Natural killer cell treated with Interleukin-12 subunit alpha and Interleukin-12 subunit beta and Interleukin-15 and Interleukin-18, amount 100 ng/mL, for 72 hours (primary cell): ENCODE measurements around the gene JAG1. TPM values are rescaled to one million over a fixed set of nuclear protein-coding genes. Genes with fewer than 3 reads are reported as not detected.

Experiments used
- ATAC-seq, 2 donors: fragments of 150-1000 bp; cut with Tn5 transposase in 1 of 2; sonication (Bioruptor Pico), chemical (Tn5 transposase) in 1 of 2; 2 replicates each; pipeline ENCODE4 v1.10.0; 2021
- DNase-seq: peaks from one replicate; pipeline ENCODE4 v3.0.0; 2022; ENCODE audit warnings: low spot score
- H3K27ac Mint-ChIP-seq, 2 donors: 1 replicate in 1 of 2; 2 replicates in 1 of 2; pipeline ENCODE4 v1.8.0; 2022; ENCODE audit warnings: mixed read lengths in 2 of 2, mild to moderate bottlenecking in 1 of 2, moderate library complexity in 1 of 2
- H3K27me3 Mint-ChIP-seq, 2 donors: 1 replicate in 1 of 2; 2 replicates in 1 of 2; pipeline ENCODE4 v1.8.0; 2022; ENCODE audit warnings: mixed read lengths in 2 of 2
- H3K36me3 Mint-ChIP-seq: one replicate; pipeline ENCODE4 v1.8.0; 2022; ENCODE audit warnings: mixed read lengths
- H3K4me1 Mint-ChIP-seq, 2 donors: 1 replicate in 1 of 2; 2 replicates in 1 of 2; pipeline ENCODE4 v1.8.0; 2022; ENCODE audit warnings: low read depth in 2 of 2, mixed read lengths in 2 of 2, mild to moderate bottlenecking in 1 of 2
- H3K4me3 Mint-ChIP-seq: one replicate; pipeline ENCODE4 v1.8.0; 2022; ENCODE audit warnings: mixed read lengths
- H3K9me3 Mint-ChIP-seq: 2 replicates; pipeline ENCODE4 v1.8.0; 2022; ENCODE audit warnings: mixed read lengths
- total RNA-seq, 2 donors: library from RNA; stranded (reverse); gene quantifications; one replicate each; pipeline ENCODE4 v1.2.3, GENCODE V29; 2022

The JAG1 gene
- under 1 TPM; 0.28 to 0.64 TPM for total RNA-seq

GRCh38 chr20:10673842-10674683, at the start of gene JAG1:
Gene JAG1, minus strand, starts transcription at chr20:10673999. Its CDS starts 469 bp downstream, at chr20:10673530.
- H3K4me3 Mint-ChIP-seq, result peak within 1 kb of the TSS; percentile 96
- peaks cover 19 to 25% of the 10 kb centered on the region in 2 donors for H3K4me1 Mint-ChIP-seq
- H3K27me3 Mint-ChIP-seq, result peaks cover 21 to 38% of the 10 kb centered on the region in 2 donors
- H3K36me3 Mint-ChIP-seq, result no peaks in the 10 kb centered on the region
- DNase-seq (peak; percentile 86), ATAC-seq (peak; percentile 88 to 92)
- peak within 1 kb of the TSS; percentile 74 to 90 for H3K27ac Mint-ChIP-seq
- H3K9me3 Mint-ChIP-seq, result no peaks in the 10 kb centered on the region

- H3K27me3 Mint-ChIP-seq, result peaks cover 40 to 56% of the 10 kb centered on the region in 2 donors
- H3K36me3 Mint-ChIP-seq, result no peaks in the 10 kb centered on the region
- H3K4me1 Mint-ChIP-seq, result no peaks in the 10 kb centered on the region
- no peak for DNase-seq
- H3K9me3 Mint-ChIP-seq, result no peaks in the 10 kb centered on the region
- no peak overlapping the region for H3K4me3 Mint-ChIP-seq
- H3K27ac Mint-ChIP-seq, result no peak overlapping the region
- no peak for ATAC-seq
These were observed 48.2 kb upstream of the JAG1 start for GRCh38 chr20:10721976-10722375.

DNA sequence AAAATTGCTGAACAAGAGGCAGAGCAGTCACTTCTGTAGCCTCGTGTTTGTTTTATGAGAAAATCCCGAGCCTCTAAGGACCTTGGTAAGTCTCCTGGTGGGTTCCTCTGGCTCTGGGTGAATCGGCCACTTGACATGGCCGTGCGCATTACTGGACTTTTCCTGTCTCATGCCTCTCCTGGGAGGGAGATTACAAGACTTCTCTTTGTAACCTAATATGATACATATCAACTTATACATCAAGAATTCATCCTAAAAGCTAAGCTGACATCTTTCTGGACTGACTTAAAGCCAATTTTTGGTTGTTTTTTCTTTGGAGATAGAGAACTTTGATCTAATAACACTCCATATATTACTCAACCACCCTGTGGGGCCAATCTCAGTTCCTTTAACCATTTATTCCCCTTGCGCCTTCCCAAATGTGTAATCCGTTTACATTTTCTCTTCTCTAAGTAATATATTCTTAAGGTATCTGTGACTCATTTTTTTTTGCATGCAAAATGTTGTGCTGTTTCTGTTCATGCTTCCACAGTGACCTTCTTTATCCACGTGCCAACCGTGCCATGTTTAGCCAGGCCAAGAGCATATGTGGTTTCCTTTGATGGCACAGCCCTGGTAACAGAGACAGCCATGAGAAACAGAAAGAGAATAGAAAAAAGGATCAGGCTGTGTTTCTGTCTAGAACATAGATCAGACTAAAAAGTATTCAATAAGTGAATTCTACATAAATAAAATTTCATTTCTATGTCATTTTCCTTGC, 47.5 kb upstream of the JAG1 start:
- DNase-seq, result no peak
- H3K27ac Mint-ChIP-seq, result no peak overlapping the region

DNA sequence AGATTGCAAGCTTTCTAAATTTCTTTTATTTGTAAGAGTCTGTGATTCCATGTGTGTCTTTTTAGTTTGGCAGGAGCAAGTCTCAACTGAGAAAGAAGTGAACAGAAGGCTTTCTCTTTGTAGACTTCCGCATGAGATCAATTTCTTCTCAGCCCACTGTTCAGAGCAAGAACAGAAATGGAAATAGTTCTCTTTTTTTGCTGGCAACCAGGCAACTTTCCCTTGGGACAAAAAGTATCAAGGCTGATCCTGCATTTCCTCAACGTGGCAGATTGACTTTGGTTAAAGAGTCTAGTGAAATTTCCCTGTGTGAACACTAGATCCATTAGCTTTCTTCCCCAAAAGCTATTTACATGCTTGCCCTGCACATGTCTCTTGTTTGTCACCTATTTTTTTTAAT, 46.8 kb upstream of the JAG1 start:
- peaks cover 34 to 50% of the 10 kb centered on the region in 2 donors for H3K27me3 Mint-ChIP-seq
- no peaks in the 10 kb centered on the region for H3K36me3 Mint-ChIP-seq
- ATAC-seq, result no peak

More for the DNA sequence above, 47.5 kb upstream of the JAG1 start:
- Mint-ChIP-seq H3K4me3 (no peak overlapping the region), H3K4me1 (no peaks in the 10 kb centered on the region), H3K27me3 (peaks cover 37 to 56% of the 10 kb centered on the region in 2 donors), H3K9me3 (no peaks in the 10 kb centered on the region), H3K36me3 (no peaks in the 10 kb centered on the region)
- no peak for ATAC-seq

GRCh38 chr20:10719740-10720385, 46.1 kb upstream of the JAG1 start:
- Mint-ChIP-seq H3K4me1 (no peaks in the 10 kb centered on the region), H3K27me3 (peaks cover 32 to 43% of the 10 kb centered on the region in 2 donors), H3K36me3 (no peaks in the 10 kb centered on the region), H3K9me3 (no peaks in the 10 kb centered on the region), H3K27ac (no peak overlapping the region), H3K4me3 (no peak overlapping the region)
- ATAC-seq (no peak), DNase-seq (no peak)

More for the DNA sequence above, 46.8 kb upstream of the JAG1 start:
- Mint-ChIP-seq H3K27ac (no peak overlapping the region), H3K9me3 (no peaks in the 10 kb centered on the region), H3K4me1 (no peaks in the 10 kb centered on the region), H3K4me3 (no peak overlapping the region)
- DNase-seq, result no peak

GRCh38 chr20:10718661-10719060, 44.9 kb upstream of the JAG1 start:
- Mint-ChIP-seq H3K4me3 (no peak overlapping the region), H3K4me1 (no peaks in the 10 kb centered on the region), H3K36me3 (no peaks in the 10 kb centered on the region), H3K27me3 (peaks cover 31 to 34% of the 10 kb centered on the region in 2 donors), H3K9me3 (no peaks in the 10 kb centered on the region), H3K27ac (no peak overlapping the region)
- ATAC-seq (no peak), DNase-seq (no peak)

- Mint-ChIP-seq H3K27me3 (peaks cover 21 to 24% of the 10 kb centered on the region in 2 donors), H3K27ac (no peak overlapping the region), H3K4me3 (no peak overlapping the region), H3K9me3 (no peaks in the 10 kb centered on the region), H3K36me3 (no peaks in the 10 kb centered on the region), H3K4me1 (no peaks in the 10 kb centered on the region)
- ATAC-seq, result no peak
- DNase-seq, result no peak
These were observed 43.1 kb upstream of the JAG1 start for GRCh38 chr20:10716855-10717254.

DNA sequence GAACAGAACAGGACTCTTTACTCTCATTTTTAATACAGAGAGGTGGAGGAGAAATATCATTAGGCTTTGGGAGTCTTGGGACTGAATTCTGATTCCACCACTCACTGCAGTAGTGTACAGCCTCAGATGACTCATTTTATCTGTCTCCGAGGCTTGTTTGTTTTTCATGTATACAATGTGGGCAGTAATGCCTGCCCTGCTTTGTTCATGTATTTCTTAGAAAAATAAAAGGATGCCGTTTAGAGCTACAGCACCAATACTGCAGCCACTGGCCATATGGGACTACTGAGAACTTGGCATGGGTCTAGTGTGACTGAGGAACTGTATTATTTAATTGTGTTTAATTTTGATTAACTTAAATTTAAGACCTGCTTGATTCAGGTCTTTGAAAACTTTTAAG, 41.2 kb upstream of the JAG1 start:
- Mint-ChIP-seq H3K4me3 (no peak overlapping the region), H3K4me1 (no peaks in the 10 kb centered on the region), H3K36me3 (no peaks in the 10 kb centered on the region), H3K27me3 (peaks cover 9 to 22% of the 10 kb centered on the region in 2 donors), H3K27ac (no peak overlapping the region), H3K9me3 (no peaks in the 10 kb centered on the region)
- ATAC-seq (no peak), DNase-seq (no peak)

- no peak for DNase-seq
- Mint-ChIP-seq H3K4me3 (no peak overlapping the region), H3K27ac (no peak overlapping the region), H3K9me3 (no peaks in the 10 kb centered on the region), H3K27me3 (peaks cover 7 to 22% of the 10 kb centered on the region in 2 donors), H3K4me1 (no peaks in the 10 kb centered on the region), H3K36me3 (no peaks in the 10 kb centered on the region)
- no peak for ATAC-seq
These were observed 40.6 kb upstream of the JAG1 start for GRCh38 chr20:10714236-10714975.

GRCh38 chr20:10713161-10713560, 39.4 kb upstream of the JAG1 start:
- Mint-ChIP-seq H3K4me3 (no peak overlapping the region), H3K36me3 (no peaks in the 10 kb centered on the region), H3K27ac (no peak overlapping the region), H3K4me1 (no peaks in the 10 kb centered on the region), H3K9me3 (no peaks in the 10 kb centered on the region), H3K27me3 (peaks cover 5 to 22% of the 10 kb centered on the region in 2 donors)
- DNase-seq, result no peak
- ATAC-seq, result no peak

GRCh38 chr20:10711903-10712451, 38.2 kb upstream of the JAG1 start:
- Mint-ChIP-seq H3K9me3 (no peaks in the 10 kb centered on the region), H3K4me3 (no peak overlapping the region), H3K27ac (no peak overlapping the region), H3K36me3 (no peaks in the 10 kb centered on the region), H3K4me1 (no peaks in the 10 kb centered on the region), H3K27me3 (peaks cover 0 to 16% of the 10 kb centered on the region in 2 donors)
- no peak for ATAC-seq
- no peak for DNase-seq

- no peaks in the 10 kb centered on the region for H3K4me1 Mint-ChIP-seq
- no peaks in the 10 kb centered on the region for H3K36me3 Mint-ChIP-seq
- no peak for ATAC-seq
- peaks cover 3 to 13% of the 10 kb centered on the region in 2 donors for H3K27me3 Mint-ChIP-seq
- H3K27ac Mint-ChIP-seq, result no peak overlapping the region
- no peak overlapping the region for H3K4me3 Mint-ChIP-seq
- DNase-seq, result no peak
- no peaks in the 10 kb centered on the region for H3K9me3 Mint-ChIP-seq
These were observed 37.4 kb upstream of the JAG1 start for GRCh38 chr20:10710991-10711775.
